Embryonic facial prominence (tissue), 1 donor: ENCODE results near the gene CCDC172.
"Not testable (repeated sequence)": the region's sequence is repeated elsewhere in the genome, so short reads cannot be mapped to it uniquely, and the experiment has no call there.

ENCODE experiments used
- DNase-seq: peaks from one replicate; pipeline ENCODE4 v3.0.0-alpha.2; 2016; ENCODE audit errors: extremely low spot score

The CCDC172 gene

DNA sequence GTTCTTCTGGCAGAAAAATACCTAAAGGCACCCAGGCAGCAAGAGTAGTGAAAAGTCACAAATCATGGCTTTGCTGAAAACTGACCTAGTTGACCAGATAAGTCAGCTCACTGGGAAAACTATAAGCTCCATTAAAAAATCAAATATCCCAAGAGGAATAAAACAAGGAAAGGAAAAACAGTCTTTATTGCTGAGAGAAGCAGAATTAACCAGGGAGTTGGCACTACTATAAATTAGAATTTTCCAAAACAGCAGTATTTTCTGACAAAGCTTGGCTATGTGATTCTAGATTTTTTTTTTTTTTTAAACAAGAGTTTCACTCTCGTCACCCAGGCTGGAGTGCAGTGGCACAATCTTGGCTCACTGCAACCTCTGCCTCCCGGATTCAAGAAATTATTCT lies 12.6 kb downstream of the CCDC172 start:
- DNase-seq: no peak

DNA sequence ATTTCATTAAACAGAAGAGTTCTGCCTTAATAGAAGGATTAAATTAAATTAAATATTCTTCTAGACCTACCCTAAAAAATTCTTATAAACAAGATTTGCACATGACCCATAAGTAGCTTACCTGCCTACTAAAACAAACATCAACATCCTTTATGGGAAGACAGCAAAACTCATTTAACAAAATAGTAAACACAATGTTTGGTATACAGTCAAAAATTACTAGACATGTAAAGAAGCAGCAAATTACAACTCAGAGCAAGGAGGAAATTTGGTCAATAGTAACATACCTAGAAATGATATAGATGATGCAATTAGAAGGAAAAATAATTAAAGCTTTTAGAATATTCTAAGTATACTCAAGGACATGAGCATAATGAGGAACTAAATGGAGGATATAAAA lies 27.9 kb downstream of the CCDC172 start:
- DNase-seq: no peak

DNA sequence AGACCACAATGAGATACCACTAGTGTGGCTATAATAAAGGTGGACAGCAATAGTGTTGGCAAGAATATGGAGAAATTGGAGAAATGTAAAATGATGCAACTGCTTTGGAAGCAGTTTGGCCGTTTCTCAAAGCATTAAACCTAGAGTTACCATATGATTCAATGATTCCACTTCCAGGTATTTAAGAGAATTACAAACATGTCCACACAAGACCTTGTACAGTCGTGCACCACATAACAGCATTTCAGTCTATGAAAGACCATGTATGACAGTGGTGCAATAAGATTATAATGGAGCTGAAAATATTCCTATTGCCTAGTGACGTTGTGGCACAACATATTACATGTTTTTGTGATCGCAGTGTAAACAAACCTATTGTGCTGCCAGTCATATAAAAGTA lies 29.6 kb downstream of the CCDC172 start:
- no peak for DNase-seq

DNA sequence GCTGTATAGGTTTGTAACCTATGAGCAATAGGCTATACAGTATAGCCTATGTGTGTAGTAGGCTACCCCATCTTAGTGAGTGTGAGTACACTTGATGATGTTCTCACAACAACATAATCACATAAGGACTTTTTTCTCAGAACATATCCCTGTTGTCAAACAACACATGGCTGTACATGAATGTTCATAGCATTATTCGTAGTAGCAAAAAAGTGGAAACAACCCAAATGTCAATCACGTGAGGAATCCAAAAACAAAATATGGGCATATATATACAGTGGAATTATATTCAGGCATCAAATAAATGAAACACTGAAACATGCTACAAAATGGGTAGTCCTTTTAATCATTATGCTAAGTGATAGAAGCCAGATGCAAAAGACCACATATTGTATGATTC lies 31.1 kb downstream of the CCDC172 start:
- no peak for DNase-seq

DNA sequence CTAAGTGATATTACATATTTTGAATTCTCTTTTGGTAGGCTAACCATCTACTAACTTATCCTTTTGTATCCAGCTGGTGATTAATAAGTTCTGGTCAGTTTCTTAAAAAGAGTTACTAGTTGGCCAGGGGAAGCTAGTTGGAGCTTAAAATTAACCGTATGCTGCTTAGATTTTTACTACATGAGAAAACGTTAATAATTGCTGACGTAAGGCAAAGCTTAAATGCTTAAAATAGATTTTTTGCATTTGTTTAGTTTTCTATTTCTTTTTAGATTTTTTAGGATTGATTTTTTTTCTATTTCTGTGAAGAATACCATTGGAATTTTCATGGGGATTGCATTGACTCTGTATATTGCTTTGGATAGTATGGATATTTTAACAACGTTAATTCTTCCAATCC lies 32.6 kb downstream of the CCDC172 start:
- DNase-seq: no peak

DNA sequence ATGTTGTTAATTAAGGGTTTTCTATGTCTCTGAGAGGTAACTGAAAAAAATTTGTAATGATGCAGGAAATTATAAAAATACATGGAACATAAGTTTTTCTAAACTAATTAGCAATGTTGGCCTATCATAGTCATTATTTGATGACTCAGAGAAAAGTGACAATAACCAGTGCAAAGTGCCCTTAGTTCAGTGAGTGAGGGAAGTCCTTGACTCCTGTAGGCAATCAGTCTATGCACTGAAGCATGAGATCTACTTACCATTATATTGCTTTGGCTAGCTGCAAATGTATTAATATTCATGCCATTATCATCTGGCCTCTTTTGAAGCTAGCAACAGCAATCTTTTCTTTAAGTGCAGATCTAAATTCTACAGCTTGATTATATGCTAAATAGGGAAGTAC lies 40.6 kb downstream of the CCDC172 start:
- no peak for DNase-seq

DNA sequence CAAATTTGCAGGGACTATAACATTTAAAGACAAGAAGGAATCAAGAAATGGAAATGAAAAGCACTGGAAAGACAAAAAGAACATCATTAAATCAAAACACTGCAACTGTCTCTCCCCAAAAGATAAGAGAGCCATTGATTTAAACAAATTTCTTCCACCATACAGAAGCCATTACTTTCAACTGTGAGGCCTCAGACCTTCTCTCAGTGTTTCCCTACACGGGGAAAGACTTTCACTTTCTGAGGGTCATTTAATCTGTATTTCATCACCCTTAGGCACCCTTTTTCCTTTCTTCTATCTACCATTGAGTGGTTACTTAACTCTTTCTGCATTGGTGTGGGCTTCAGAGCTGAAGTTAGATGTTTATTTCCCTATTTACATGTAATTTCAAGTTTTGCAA lies 47.5 kb downstream of the CCDC172 start:
- no peak for DNase-seq

DNA sequence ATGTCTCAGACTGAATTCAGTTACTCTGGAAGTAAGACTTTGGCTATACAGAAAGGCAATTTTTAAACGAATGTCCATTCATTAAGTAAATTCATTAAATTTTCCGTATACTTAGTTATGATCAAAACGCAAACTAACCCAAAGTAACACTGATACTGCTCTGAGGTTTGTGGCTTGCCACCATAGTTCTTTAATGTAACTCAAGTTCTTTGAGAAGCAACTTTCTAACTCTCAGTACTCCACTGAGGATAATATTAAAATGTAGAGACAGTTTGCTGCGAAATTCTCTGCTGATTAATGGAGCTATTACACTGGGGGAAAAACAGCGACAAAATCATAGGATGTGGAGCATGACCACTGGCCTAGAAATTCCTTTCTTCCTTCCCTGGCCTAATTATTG lies 58.0 kb downstream of the CCDC172 start:
- DNase-seq: no peak

DNA sequence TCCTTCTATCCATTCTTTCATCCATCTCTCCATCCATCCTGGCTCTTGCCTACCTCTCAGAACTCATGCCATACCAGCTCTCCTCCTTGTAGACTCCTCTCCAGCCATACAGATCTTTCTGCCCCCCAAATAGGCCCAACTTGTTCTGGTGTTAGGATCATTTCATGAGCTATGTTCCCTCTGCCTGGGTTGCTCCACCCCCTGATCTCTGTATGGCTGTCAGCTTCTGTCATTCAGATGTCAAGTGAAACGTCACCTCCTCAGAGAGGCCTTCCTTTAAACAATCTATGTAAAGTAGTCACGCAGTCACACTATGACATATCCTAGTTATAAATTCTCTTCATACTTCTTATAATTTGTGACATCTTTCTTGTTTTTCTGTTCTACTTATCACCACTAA lies 61.1 kb downstream of the CCDC172 start:
- DNase-seq: no peak

DNA sequence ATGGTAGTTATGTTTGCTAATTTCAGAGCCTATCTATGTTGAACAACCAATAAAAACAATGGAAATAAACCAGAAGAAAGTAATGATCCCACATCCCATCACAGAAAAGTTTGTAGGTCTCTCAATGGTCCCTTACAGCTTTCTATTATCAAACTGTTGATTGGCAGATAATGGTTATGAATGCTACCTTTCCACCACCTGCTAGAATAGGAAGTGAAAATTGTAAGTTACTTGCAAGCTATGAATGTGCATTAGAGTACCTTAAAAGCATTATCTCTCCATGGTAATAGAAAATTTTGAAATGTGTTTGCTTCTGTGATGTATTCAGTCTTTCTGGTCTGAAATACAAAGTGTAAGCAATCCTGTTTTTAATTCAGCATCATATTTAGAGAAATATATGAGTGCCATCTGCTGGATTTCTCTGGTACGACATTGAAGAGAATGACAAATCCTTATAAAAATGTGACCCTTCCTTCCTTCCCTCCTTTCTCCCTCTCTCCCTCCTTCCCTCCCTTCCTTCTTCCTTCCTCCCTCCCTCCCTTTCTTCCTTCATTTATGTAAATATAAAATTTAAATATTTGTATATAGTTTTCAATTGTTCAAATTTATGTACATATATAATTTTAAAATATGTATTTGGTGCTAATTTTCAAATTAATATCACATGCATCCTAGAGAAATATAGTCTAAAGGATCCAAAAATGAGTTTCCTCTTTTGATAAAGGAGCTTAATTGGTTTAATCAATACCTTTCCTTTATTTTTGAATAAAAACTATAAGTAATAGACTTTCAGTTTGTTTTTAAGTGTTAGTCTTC lies 62.0 kb downstream of the CCDC172 start:
- DNase-seq: peak; percentile 36

DNA sequence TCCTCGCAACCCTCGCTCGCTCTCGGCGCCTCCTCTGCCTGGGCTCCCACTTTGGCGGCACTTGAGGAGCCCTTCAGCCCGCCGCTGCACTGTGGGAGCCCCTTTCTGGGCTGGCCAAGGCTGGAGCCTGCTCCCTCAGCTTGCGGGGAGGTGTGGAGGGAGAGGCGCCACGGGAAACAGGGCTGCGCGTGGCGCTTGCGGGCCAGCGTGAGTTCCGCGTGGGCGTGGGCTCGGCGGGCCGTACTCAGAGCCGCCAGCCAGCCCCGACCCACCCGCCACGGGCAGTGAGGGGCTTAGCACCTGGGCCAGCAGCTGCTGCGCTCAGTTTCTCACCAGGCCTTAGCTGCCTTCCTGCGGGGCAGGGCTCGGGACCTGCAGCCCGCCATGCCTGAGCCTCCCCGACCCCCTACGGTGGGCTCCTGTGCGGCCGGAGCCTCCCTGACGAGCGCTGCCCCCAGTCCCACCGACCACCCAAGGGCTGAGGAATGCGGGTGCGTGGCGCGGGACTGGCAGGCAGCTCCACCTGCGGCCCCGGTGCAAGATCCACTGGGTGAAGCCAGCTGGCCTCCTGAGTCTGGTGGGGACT lies 69.1 kb downstream of the CCDC172 start:
- not testable (repeated sequence) for DNase-seq

DNA sequence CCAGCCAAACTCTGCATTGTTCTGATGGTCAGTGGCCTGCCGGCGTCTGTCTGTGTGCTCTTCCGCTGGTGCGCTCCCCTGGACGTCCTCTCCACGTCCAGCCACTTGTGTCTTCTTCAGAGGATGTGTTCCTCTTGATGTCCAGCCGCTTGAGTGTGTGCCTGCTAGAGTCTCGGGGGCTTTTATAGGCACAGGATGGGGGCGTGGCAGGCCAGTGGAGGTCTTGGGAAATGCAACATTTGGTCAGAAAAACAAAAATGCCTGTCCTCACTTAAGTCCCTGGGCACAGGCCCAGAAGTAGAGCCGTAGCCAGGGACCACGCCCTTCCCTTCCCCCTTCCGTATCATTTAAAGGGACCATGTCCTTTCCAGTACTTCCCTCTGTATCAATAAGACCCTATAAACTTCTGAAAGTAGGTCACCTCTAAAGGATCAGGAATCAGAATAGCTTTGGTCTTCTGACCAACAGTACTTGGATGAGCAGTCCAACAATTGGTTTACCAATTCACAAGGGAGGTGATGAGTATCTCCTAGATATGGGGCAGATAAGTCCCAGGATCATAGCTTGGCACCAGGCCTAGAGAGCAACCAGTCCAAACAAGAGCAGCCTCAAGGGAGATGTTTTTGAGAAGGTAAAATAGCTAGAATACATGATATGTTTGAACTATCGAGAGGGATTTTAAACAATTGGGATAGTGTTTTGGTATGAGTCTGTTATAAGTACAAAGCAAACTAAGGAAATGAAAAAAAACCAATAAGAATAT lies 71.2 kb downstream of the CCDC172 start:
- no peak for DNase-seq

DNA sequence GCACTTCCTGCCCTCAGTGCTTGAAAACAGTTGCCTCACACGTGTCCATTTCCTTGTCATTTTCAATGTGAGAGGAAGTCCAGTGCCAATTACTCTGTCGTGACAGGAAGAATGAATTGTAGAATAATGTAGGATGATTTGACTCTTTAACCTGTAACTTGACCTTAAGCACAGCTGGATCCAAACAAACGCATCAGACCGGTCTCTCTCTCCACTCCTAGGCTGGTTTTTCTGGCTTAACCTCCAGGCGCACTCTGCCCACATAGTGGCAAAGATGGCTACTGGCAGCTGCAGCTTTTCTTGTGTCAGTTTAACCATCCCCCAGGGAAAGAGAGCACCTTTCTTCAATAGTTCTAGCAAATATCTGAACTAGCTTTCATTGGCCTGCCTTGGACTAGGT lies 74.0 kb downstream of the CCDC172 start:
- no peak for DNase-seq

DNA sequence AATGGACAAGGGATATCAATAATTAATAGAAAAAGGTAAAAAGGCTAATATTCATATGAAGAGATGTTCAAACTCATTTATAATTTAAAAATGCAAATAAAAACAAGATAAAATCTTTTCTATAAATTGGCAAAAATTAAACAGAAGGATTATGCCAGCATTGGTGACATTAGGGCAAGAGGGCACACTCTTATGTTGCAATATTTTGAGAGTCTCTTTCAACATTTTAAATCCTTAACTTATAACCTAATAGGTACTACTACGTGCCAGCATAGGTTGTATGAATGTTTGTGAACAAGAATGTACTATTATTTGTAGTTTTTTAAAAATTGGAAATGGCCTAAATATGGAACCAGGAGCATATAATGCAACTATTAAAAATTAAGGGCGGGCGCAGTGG lies 78.6 kb downstream of the CCDC172 start:
- no peak for DNase-seq

DNA sequence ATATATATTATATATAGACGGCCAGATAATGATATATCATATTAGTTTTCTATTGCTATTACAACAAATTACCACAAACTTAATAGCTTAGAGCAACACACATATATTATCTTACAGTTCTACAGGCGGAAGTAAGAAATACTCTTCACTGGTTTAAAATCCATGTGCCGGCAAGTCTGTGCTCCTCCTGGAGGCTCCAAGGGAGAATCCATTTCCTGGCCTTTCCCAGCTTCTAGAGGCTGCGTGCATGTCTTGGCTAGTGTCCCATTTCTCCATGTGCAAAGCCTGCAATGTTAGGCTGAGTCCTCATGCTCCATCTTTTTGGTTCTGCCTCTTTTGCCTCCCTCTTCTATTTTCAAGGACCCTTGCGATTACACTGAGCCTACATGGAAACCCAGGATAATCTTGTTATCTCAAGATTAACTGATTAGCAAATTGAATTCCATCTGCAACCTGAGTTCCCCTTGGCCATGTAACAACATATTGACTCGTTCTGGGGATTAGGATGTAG lies 79.5 kb downstream of the CCDC172 start:
- DNase-seq: no peak

DNA sequence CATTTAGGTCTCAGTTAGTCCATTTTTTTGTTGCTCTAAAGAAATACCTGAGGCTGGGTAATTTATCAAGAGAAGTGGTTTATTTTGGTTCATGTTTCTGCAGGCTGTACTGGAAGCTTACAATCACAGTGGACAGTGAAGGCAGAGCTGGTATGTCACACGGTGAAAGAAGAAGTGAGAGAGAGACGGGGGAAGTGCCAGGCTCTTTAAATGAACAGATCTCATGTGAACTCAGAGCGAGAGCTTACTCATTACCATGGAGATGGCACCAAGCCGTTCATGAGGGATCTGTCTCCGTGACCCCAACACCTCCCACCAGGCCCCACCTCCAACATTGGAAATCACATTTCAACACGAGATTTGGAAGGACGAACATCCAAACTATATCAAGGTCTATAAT lies 84.5 kb downstream of the CCDC172 start:
- no peak for DNase-seq

DNA sequence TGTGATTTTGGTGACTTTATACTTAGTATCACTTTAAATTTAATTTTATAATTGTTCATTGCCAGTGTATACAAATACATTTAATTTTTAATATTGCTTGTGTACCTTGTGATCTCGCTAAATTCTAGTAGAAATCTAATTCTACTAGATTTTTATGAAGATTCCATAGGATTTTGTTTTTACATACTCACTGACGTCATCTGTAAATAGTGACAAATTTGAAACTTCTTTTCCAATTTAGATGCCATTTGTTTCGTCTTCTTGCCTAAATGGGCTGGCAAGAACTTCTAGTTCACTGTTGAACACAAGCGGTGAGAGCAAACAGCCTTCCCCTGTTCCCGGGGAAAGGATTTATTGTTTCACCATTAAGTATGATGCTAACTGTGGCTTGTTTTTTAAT lies 86.1 kb downstream of the CCDC172 start:
- no peak for DNase-seq

DNA sequence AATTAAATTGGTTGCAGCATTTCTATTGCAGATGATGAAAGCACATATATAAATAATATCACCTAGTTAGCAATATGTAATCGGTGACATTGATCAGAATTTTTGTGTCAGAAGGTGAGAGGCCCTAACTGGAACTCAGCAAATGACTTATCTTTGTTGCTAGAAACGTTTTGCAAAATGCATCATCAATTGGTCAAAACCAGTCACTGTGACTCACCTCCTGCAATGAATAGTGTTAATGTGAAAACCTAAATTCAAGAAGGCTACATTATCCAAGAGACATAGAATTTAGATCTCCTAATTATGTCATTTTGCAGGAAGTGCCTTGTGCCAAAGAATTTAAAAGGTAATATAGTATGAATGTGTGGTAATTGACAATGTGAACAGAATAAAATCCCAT lies 93.6 kb downstream of the CCDC172 start:
- DNase-seq: no peak

DNA sequence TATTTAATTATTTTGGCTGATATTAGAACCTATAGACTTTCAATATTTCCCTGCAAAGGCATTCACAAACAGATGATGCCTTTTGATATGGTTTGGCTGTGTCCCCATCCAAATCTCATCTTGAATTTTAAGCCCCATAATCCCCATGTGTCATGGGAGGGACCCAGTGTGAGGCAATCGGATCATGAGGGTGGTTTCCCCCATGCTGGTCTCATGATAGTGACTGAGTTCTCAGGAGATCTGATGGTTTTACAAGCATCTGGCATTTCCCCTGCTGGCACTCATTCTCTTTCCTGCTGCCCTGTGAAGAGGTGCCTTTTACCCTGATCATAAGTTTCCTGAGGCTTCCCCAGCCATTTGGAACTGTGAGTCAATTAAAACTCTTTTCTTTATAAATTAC lies 94.1 kb downstream of the CCDC172 start:
- no peak for DNase-seq

DNA sequence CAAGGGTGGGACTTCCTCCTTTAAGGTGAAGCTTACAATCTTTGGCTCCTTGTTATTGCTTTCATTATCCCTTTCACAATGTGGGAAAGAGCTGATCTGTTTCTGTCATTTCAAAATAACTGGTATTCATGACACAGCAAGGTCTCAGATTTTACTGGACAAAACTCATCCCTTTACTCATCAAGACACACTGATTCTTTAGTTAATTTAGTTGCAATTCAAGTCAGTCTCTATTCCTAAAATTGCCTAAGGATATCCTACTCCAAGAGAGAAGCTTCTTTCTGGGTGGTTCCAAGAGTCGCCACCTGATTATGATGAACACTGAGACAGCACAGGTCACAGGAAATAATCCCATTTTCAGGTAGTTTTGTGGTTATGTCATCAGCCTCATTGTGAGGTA lies 97.6 kb downstream of the CCDC172 start:
- no peak for DNase-seq

DNA sequence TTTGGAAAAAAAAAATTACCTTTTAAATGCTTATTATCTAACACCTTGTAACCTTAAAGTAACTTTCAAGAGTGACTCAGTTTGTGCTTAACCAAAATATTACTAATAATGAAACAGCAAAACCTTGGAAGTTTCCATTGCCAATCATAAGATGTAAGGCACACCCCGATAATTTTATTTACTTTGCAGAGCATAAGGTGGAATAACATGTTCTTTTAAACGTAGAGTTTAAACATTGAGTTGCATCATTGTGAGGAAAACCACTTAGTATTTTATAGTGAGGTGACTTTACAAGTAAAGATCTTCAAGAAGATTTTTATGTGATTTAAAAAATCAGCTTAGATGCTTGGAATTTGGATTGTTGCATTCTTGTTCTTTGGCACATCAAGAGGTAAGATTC lies 103.4 kb downstream of the CCDC172 start, which contains the start of gene PNLIPRP3:
Gene PNLIPRP3, plus strand, starts transcription at position 177 of the 400 bp plus-strand sequence. Its CDS starts 166 bp downstream, at position 343.
- no peak for DNase-seq

DNA sequence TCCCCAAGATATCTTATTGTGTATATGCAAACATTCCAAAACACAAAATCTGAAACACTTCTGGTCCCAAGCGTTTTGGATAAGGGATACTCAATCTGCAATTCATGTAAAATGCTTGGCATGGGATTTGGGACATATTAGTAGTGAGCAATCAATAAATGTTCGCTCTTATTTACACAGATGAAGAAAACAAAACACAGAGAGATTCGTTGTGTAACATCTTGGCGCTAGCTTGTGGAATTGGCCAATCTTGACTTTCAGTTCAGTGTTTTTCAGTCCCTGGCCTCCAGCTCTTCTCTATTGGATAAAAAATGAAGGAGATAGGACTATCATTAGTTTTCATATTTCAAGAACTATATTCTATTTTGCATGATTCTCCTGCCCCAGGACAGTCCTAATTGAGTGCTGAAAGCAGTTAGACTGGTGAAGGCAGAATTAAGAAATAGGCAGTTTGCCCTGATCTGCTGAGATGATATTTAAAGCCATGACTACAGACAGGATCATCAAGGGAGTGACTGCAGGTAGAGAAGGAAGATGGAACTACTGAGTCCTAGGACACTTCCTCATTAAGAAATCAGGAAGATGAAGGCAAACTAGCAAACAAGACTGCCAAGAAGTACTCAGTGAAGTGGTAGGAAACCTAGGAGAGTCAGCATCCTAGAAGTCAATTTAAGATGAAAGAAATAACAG lies 105.2 kb downstream of the CCDC172 start:
- DNase-seq: no peak
